ENCODE results near the gene HHAT.

Gene HHAT

GRCh38 chr1:210588357-210588756 lies 259.7 kb downstream of the HHAT start:
- no peak for DNase-seq (ENCODE audit: extremely low read depth in 1 of 2, low read depth in 1 of 2)

- no peak for DNase-seq (ENCODE audit: extremely low read depth in 1 of 2, low read depth in 1 of 2)
Measured at GRCh38 chr1:210588946-210589345, 260.2 kb downstream of the HHAT start.

- DNase-seq (ENCODE audit: extremely low read depth in 1 of 2, low read depth in 1 of 2) = no peak
Measured at GRCh38 chr1:210591214-210591613, 262.5 kb downstream of the HHAT start.

GRCh38 chr1:210594605-210595004 lies 265.9 kb downstream of the HHAT start:
- DNase-seq (ENCODE audit: extremely low read depth in 1 of 2, low read depth in 1 of 2) = no peak

GRCh38 chr1:210596641-210597040 lies 267.9 kb downstream of the HHAT start:
- no peak for DNase-seq (ENCODE audit: extremely low read depth in 1 of 2, low read depth in 1 of 2)

- no peak for DNase-seq (ENCODE audit: extremely low read depth in 1 of 2, low read depth in 1 of 2)
Measured at GRCh38 chr1:210597555-210598134, 268.9 kb downstream of the HHAT start.

GRCh38 chr1:210598135-210598652 lies 269.5 kb downstream of the HHAT start:
- no peak for DNase-seq (ENCODE audit: extremely low read depth in 1 of 2, low read depth in 1 of 2)

GRCh38 chr1:210600421-210601159 lies 271.9 kb downstream of the HHAT start:
- no peak for DNase-seq (ENCODE audit: extremely low read depth in 1 of 2, low read depth in 1 of 2)

- DNase-seq (ENCODE audit: extremely low read depth in 1 of 2, low read depth in 1 of 2) = no peak
Measured at GRCh38 chr1:210603123-210603522, 274.4 kb downstream of the HHAT start.

GRCh38 chr1:210605099-210605498 lies 276.4 kb downstream of the HHAT start:
- no peak for DNase-seq (ENCODE audit: extremely low read depth in 1 of 2, low read depth in 1 of 2)

- no peak for DNase-seq (ENCODE audit: extremely low read depth in 1 of 2, low read depth in 1 of 2)
Measured at GRCh38 chr1:210607361-210607760, 278.7 kb downstream of the HHAT start.

GRCh38 chr1:210608767-210609166 lies 280.1 kb downstream of the HHAT start:
- no peak for DNase-seq (ENCODE audit: extremely low read depth in 1 of 2, low read depth in 1 of 2)

GRCh38 chr1:210616356-210616755 lies 287.7 kb downstream of the HHAT start:
- DNase-seq (ENCODE audit: extremely low read depth in 1 of 2, low read depth in 1 of 2) = no peak

- DNase-seq (ENCODE audit: extremely low read depth in 1 of 2, low read depth in 1 of 2) = no peak
Measured at GRCh38 chr1:210617293-210617692, 288.6 kb downstream of the HHAT start.

GRCh38 chr1:210618369-210618768 lies 289.7 kb downstream of the HHAT start:
- no peak for DNase-seq (ENCODE audit: extremely low read depth in 1 of 2, low read depth in 1 of 2)

- DNase-seq (ENCODE audit: extremely low read depth in 1 of 2, low read depth in 1 of 2) = no peak
Measured at GRCh38 chr1:210620867-210621488, 292.3 kb downstream of the HHAT start.

GRCh38 chr1:210621712-210622111 lies 293.0 kb downstream of the HHAT start:
- no peak for DNase-seq (ENCODE audit: extremely low read depth in 1 of 2, low read depth in 1 of 2)

GRCh38 chr1:210624722-210625121 lies 296.0 kb downstream of the HHAT start:
- DNase-seq (ENCODE audit: extremely low read depth in 1 of 2, low read depth in 1 of 2) = no peak

GRCh38 chr1:210625715-210626114 lies 297.0 kb downstream of the HHAT start:
- no peak for DNase-seq (ENCODE audit: extremely low read depth in 1 of 2, low read depth in 1 of 2)

GRCh38 chr1:210626341-210626740 lies 297.6 kb downstream of the HHAT start:
- no peak for DNase-seq (ENCODE audit: extremely low read depth in 1 of 2, low read depth in 1 of 2)

GRCh38 chr1:210627755-210628154 lies 299.1 kb downstream of the HHAT start:
- DNase-seq (ENCODE audit: extremely low read depth in 1 of 2, low read depth in 1 of 2) = no peak

GRCh38 chr1:210629276-210629675 lies 300.6 kb downstream of the HHAT start:
- DNase-seq (ENCODE audit: extremely low read depth in 1 of 2, low read depth in 1 of 2) = no peak
